ENCODE results near the gene SYNPO2. TPM values are rescaled to one million over a fixed set of nuclear protein-coding genes. Genes with fewer than 3 reads are reported as not detected.

The SYNPO2 gene
- total RNA-seq, 2 experiments from 2014 or later = 1.2 to 1.4 TPM

- Mint-ChIP-seq H3K27ac (no peak overlapping the region), H3K36me3 (ENCODE audit: low read depth) (no peaks in the 10 kb centered on the region), H3K4me1 (no peaks in the 10 kb centered on the region), H3K9me3 (no peaks in the 10 kb centered on the region), H3K4me3 (no peak overlapping the region), H3K27me3 (no peaks in the 10 kb centered on the region)
- POLR2A ChIA-PET = no interaction called here
- DNase-seq = no peak
- CTCF ChIA-PET = no interaction called here
These were observed 212.0 kb downstream of the SYNPO2 start for GRCh38 chr4:119100655-119101054.

GRCh38 chr4:119103263-119103662 lies 214.6 kb downstream of the SYNPO2 start:
- no peaks in the 10 kb centered on the region for H3K9me3 Mint-ChIP-seq
- no peak for DNase-seq
- ChIA-PET CTCF (no interaction called here), POLR2A (no interaction called here)
- no peak overlapping the region for H3K4me3 Mint-ChIP-seq
- no peaks in the 10 kb centered on the region for H3K27me3 Mint-ChIP-seq
- H3K4me1 Mint-ChIP-seq = peaks cover 3% of the 10 kb centered on the region
- no peaks in the 10 kb centered on the region for H3K36me3 Mint-ChIP-seq (ENCODE audit: low read depth)
- no peak overlapping the region for H3K27ac Mint-ChIP-seq

GRCh38 chr4:119104644-119105273 lies 216.1 kb downstream of the SYNPO2 start:
- no peaks in the 10 kb centered on the region for H3K9me3 Mint-ChIP-seq
- peaks cover 3% of the 10 kb centered on the region for H3K4me1 Mint-ChIP-seq
- no peak overlapping the region for H3K27ac Mint-ChIP-seq
- no peaks in the 10 kb centered on the region for H3K27me3 Mint-ChIP-seq
- POLR2A ChIA-PET = no interaction called here
- CTCF ChIA-PET = no interaction called here
- no peak for DNase-seq
- no peak overlapping the region for H3K4me3 Mint-ChIP-seq
- H3K36me3 Mint-ChIP-seq (ENCODE audit: low read depth) = no peaks in the 10 kb centered on the region

- no peaks in the 10 kb centered on the region for H3K27me3 Mint-ChIP-seq
- ChIA-PET CTCF (no interaction called here), POLR2A (no interaction called here)
- no peak for DNase-seq
- peaks cover 3% of the 10 kb centered on the region for H3K4me1 Mint-ChIP-seq
- H3K9me3 Mint-ChIP-seq = no peaks in the 10 kb centered on the region
- no peak overlapping the region for H3K4me3 Mint-ChIP-seq
- H3K27ac Mint-ChIP-seq = no peak overlapping the region
- H3K36me3 Mint-ChIP-seq (ENCODE audit: low read depth) = no peaks in the 10 kb centered on the region
These were observed 217.0 kb downstream of the SYNPO2 start for GRCh38 chr4:119105605-119106004.

- CTCF ChIA-PET = no interaction called here
- Mint-ChIP-seq H3K36me3 (ENCODE audit: low read depth) (no peaks in the 10 kb centered on the region), H3K27me3 (no peaks in the 10 kb centered on the region), H3K9me3 (no peaks in the 10 kb centered on the region), H3K4me3 (no peak overlapping the region), H3K27ac (no peak overlapping the region), H3K4me1 (peaks cover 3% of the 10 kb centered on the region)
- POLR2A ChIA-PET = no interaction called here
- DNase-seq = no peak
These were observed 217.7 kb downstream of the SYNPO2 start for GRCh38 chr4:119106036-119107000.

- Mint-ChIP-seq H3K27ac (no peak overlapping the region), H3K36me3 (ENCODE audit: low read depth) (no peaks in the 10 kb centered on the region), H3K4me3 (no peak overlapping the region), H3K9me3 (no peaks in the 10 kb centered on the region), H3K27me3 (no peaks in the 10 kb centered on the region), H3K4me1 (peaks cover 6% of the 10 kb centered on the region)
- DNase-seq = no peak
- ChIA-PET POLR2A (no interaction called here), CTCF (no interaction called here)
These were observed 221.5 kb downstream of the SYNPO2 start for GRCh38 chr4:119110121-119110520.

Other genes with a start within 250 kb of the SYNPO2 start
- 10 to 100 TPM; 46.1 to 48.3 TPM for gene METTL14, start 203.5 kb upstream of the SYNPO2 start, total RNA-seq
- gene SEC24D, start 52.7 kb upstream of the SYNPO2 start, total RNA-seq = 10 to 100 TPM; 33.1 to 36.1 TPM
- gene MYOZ2, start 247.0 kb downstream of the SYNPO2 start, total RNA-seq = not detected